ENCODE measurements around the gene JAML. TPM values are rescaled to one million over a fixed set of nuclear protein-coding genes. Genes with fewer than 3 reads are reported as not detected.

Gene JAML
- total RNA-seq, 1 donor = not detected

DNA sequence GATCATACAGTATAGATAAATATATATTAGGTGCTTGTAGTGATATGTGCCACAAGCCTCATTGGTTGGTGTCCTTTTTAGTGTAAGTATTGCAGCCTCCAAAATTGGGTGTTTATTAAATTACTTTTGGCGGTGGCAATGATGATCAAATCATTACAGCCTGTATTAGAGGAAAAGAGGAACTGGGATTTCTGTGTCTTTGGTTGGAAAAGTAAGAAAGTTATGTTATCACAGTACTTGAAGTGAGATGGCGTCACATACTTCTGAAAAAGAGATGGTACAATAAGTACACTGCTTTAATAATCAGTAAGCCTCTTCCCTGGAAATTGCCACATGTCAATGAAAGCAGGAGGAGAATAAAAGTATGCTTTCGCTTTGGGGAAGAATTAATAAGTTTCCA, 27.9 kb upstream of the JAML start:
- no peaks in the 10 kb centered on the region for H3K79me2 ChIP-seq (ENCODE audit: insufficient read depth, low read length)
- TF ChIP-seq, protein P1, sequence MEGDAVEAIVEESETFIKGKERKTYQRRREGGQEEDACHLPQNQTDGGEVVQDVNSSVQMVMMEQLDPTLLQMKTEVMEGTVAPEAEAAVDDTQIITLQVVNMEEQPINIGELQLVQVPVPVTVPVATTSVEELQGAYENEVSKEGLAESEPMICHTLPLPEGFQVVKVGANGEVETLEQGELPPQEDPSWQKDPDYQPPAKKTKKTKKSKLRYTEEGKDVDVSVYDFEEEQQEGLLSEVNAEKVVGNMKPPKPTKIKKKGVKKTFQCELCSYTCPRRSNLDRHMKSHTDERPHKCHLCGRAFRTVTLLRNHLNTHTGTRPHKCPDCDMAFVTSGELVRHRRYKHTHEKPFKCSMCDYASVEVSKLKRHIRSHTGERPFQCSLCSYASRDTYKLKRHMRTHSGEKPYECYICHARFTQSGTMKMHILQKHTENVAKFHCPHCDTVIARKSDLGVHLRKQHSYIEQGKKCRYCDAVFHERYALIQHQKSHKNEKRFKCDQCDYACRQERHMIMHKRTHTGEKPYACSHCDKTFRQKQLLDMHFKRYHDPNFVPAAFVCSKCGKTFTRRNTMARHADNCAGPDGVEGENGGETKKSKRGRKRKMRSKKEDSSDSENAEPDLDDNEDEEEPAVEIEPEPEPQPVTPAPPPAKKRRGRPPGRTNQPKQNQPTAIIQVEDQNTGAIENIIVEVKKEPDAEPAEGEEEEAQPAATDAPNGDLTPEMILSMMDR (IDR thresholded peaks at IDR 0.05; ENCODE audit: extremely low read depth, low read depth, low read length) = no peak
- no peak overlapping the region for H3K4me3 ChIP-seq (ENCODE audit: insufficient read depth, low read length)
- H3K36me3 ChIP-seq (ENCODE audit: insufficient read depth, low read length) = no peaks in the 10 kb centered on the region
- no peaks in the 10 kb centered on the region for H4K20me1 ChIP-seq (ENCODE audit: insufficient read depth, low read length)
- H3K4me2 ChIP-seq (ENCODE audit: insufficient read depth, low read length) = peak overlapping the region; percentile 96
- no peaks in the 10 kb centered on the region for H3K9me3 ChIP-seq (ENCODE audit: low read depth, low read length)
- no peak overlapping the region for H3K27ac ChIP-seq (ENCODE audit: low read depth, low read length)
- H3K4me1 ChIP-seq (ENCODE audit: insufficient read depth, low read length) = peaks cover 2% of the 10 kb centered on the region
- peaks cover 20% of the 10 kb centered on the region for H3K27me3 ChIP-seq (ENCODE audit: insufficient read depth, low read length)
- DNase-seq (ENCODE audit: insufficient read length, low spot score, missing footprints) = no peak
- H2AFZ ChIP-seq (ENCODE audit: low read length) = peak overlapping the region; percentile 99

- peak within 1 kb of the TSS; percentile 83 for H3K4me3 ChIP-seq (ENCODE audit: insufficient read depth, low read length)
- H3K36me3 ChIP-seq (ENCODE audit: insufficient read depth, low read length) = no peaks in the 10 kb centered on the region
- H4K20me1 ChIP-seq (ENCODE audit: insufficient read depth, low read length) = no peaks in the 10 kb centered on the region
- peak within 1 kb of the TSS; percentile 99 for H2AFZ ChIP-seq (ENCODE audit: low read length)
- H3K27me3 ChIP-seq (ENCODE audit: insufficient read depth, low read length) = peaks cover 20% of the 10 kb centered on the region
- peaks cover 2% of the 10 kb centered on the region for H3K4me1 ChIP-seq (ENCODE audit: insufficient read depth, low read length)
- H3K9me3 ChIP-seq (ENCODE audit: low read depth, low read length) = no peaks in the 10 kb centered on the region
- TF ChIP-seq, protein P1 (IDR thresholded peaks at IDR 0.05; ENCODE audit: extremely low read depth, low read depth, low read length) = no peak
- no peak for DNase-seq (ENCODE audit: insufficient read length, low spot score, missing footprints)
- H3K4me2 ChIP-seq (ENCODE audit: insufficient read depth, low read length) = peak within 1 kb of the TSS; percentile 96
- no peak within 1 kb of the TSS for H3K27ac ChIP-seq (ENCODE audit: low read depth, low read length)
- H3K79me2 ChIP-seq (ENCODE audit: insufficient read depth, low read length) = no peaks in the 10 kb centered on the region
Measured at GRCh38 chr11:118251858-118252652, 27.2 kb upstream of the JAML start, which contains the start of gene MPZL3. Gene MPZL3, minus strand, starts transcription at chr11:118252365. Its CDS starts 71 bp downstream, at chr11:118252294.

- TF ChIP-seq, protein P1 (IDR thresholded peaks at IDR 0.05; ENCODE audit: extremely low read depth, low read depth, low read length) = no peak
- no peaks in the 10 kb centered on the region for H3K36me3 ChIP-seq (ENCODE audit: insufficient read depth, low read length)
- H2AFZ ChIP-seq (ENCODE audit: low read length) = no peak overlapping the region
- H3K27ac ChIP-seq (ENCODE audit: low read depth, low read length) = no peak overlapping the region
- no peaks in the 10 kb centered on the region for H3K79me2 ChIP-seq (ENCODE audit: insufficient read depth, low read length)
- no peaks in the 10 kb centered on the region for H4K20me1 ChIP-seq (ENCODE audit: insufficient read depth, low read length)
- H3K4me1 ChIP-seq (ENCODE audit: insufficient read depth, low read length) = no peaks in the 10 kb centered on the region
- peaks cover 10% of the 10 kb centered on the region for H3K27me3 ChIP-seq (ENCODE audit: insufficient read depth, low read length)
- no peak overlapping the region for H3K4me3 ChIP-seq (ENCODE audit: insufficient read depth, low read length)
- H3K4me2 ChIP-seq (ENCODE audit: insufficient read depth, low read length) = no peak overlapping the region
- H3K9me3 ChIP-seq (ENCODE audit: low read depth, low read length) = no peaks in the 10 kb centered on the region
- peak; percentile 32 for DNase-seq (ENCODE audit: insufficient read length, low spot score, missing footprints)
Measured at GRCh38 chr11:118247041-118247440, 22.2 kb upstream of the JAML start.

DNA sequence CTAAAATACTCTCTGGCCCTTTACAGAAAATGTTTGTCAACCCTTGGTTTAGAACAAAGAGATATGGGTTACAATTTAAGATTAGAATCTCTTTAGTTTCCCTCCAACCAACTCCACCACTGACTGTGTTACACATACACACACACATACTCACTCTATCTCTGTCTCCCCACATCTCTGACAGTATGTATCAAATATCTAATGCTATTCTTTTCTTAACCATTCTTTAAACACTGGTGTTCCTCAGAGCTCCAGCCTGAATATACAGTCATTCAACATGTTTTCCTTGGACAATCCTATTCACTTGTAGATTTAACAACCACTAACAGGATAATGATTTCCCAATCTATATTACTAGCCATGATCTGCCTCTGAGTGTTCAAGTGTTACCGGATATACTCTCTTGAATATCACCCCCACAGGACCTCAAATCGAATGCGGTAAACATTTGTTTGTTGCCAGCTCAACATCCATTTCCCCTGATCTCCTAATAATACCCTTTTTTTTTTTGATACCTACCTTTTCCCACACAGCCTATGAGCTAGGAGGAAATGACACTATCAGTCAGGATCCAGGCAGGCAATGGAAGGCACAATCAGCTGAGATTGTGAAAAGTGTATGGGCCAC, 21.2 kb upstream of the JAML start:
- H3K27me3 ChIP-seq (ENCODE audit: insufficient read depth, low read length) = peaks cover 8% of the 10 kb centered on the region
- no peaks in the 10 kb centered on the region for H3K9me3 ChIP-seq (ENCODE audit: low read depth, low read length)
- DNase-seq (ENCODE audit: insufficient read length, low spot score, missing footprints) = no peak
- no peak overlapping the region for H3K27ac ChIP-seq (ENCODE audit: low read depth, low read length)
- no peak overlapping the region for H3K4me3 ChIP-seq (ENCODE audit: insufficient read depth, low read length)
- H3K36me3 ChIP-seq (ENCODE audit: insufficient read depth, low read length) = no peaks in the 10 kb centered on the region
- H3K79me2 ChIP-seq (ENCODE audit: insufficient read depth, low read length) = no peaks in the 10 kb centered on the region
- H3K4me1 ChIP-seq (ENCODE audit: insufficient read depth, low read length) = no peaks in the 10 kb centered on the region
- TF ChIP-seq, protein P1 (IDR thresholded peaks at IDR 0.05; ENCODE audit: extremely low read depth, low read depth, low read length) = no peak
- no peak overlapping the region for H2AFZ ChIP-seq (ENCODE audit: low read length)
- no peaks in the 10 kb centered on the region for H4K20me1 ChIP-seq (ENCODE audit: insufficient read depth, low read length)
- H3K4me2 ChIP-seq (ENCODE audit: insufficient read depth, low read length) = no peak overlapping the region

Measured in osteoblast (primary cell).